ENCODE results near the gene GRIP1.
"Not testable (repeated sequence)": the region's sequence is repeated elsewhere in the genome, so short reads cannot be mapped to it uniquely, and the experiment has no call there.

Gene GRIP1

GRCh38 chr12:66516133-66516532 lies 162.7 kb downstream of the GRIP1 start:
- no peak for DNase-seq

- no peak for DNase-seq
Measured at GRCh38 chr12:66514581-66514980, 164.3 kb downstream of the GRIP1 start.

- no peak for DNase-seq
Measured at GRCh38 chr12:66508025-66508424, 170.9 kb downstream of the GRIP1 start.

GRCh38 chr12:66503746-66504145 lies 175.1 kb downstream of the GRIP1 start:
- no peak for DNase-seq

- no peak for DNase-seq
Measured at GRCh38 chr12:66502911-66503310, 176.0 kb downstream of the GRIP1 start.

GRCh38 chr12:66500841-66501240 lies 178.0 kb downstream of the GRIP1 start:
- no peak for DNase-seq

- DNase-seq, result no peak
Measured at GRCh38 chr12:66500091-66500490, 178.8 kb downstream of the GRIP1 start.

GRCh38 chr12:66499000-66499399 lies 179.9 kb downstream of the GRIP1 start:
- DNase-seq, result no peak

GRCh38 chr12:66498059-66498458 lies 180.8 kb downstream of the GRIP1 start:
- not testable (repeated sequence) for DNase-seq

- no peak for DNase-seq
Measured at GRCh38 chr12:66497008-66497897, 181.6 kb downstream of the GRIP1 start.

- DNase-seq, result no peak
Measured at GRCh38 chr12:66496595-66496994, 182.3 kb downstream of the GRIP1 start.

GRCh38 chr12:66495709-66496108 lies 183.2 kb downstream of the GRIP1 start:
- no peak for DNase-seq

- DNase-seq, result no peak
Measured at GRCh38 chr12:66493819-66494218, 185.1 kb downstream of the GRIP1 start.

- no peak for DNase-seq
Measured at GRCh38 chr12:66491853-66492252, 187.0 kb downstream of the GRIP1 start.

GRCh38 chr12:66482351-66483203 lies 196.3 kb downstream of the GRIP1 start:
- no peak for DNase-seq

GRCh38 chr12:66467932-66468331 lies 210.9 kb downstream of the GRIP1 start:
- DNase-seq, result no peak

GRCh38 chr12:66461331-66461730 lies 217.5 kb downstream of the GRIP1 start:
- DNase-seq, result no peak

GRCh38 chr12:66459944-66460482 lies 218.9 kb downstream of the GRIP1 start:
- no peak for DNase-seq

- no peak for DNase-seq
Measured at GRCh38 chr12:66456612-66457011, 222.3 kb downstream of the GRIP1 start.

GRCh38 chr12:66453844-66454243 lies 225.0 kb downstream of the GRIP1 start:
- no peak for DNase-seq

- no peak for DNase-seq
Measured at GRCh38 chr12:66453120-66453519, 225.8 kb downstream of the GRIP1 start.

GRCh38 chr12:66449531-66449930 lies 229.3 kb downstream of the GRIP1 start:
- DNase-seq, result no peak

- no peak for DNase-seq
Measured at GRCh38 chr12:66447643-66448042, 231.2 kb downstream of the GRIP1 start.

GRCh38 chr12:66446276-66446675 lies 232.6 kb downstream of the GRIP1 start:
- DNase-seq, result no peak
